Hepatocyte (in vitro differentiated cells): Measurements from ENCODE around the gene PTPN4. TPM values are rescaled to one million over a fixed set of nuclear protein-coding genes. Genes with fewer than 3 reads are reported as not detected.

Source experiments
- DNase-seq: peaks from one replicate; pipeline ENCODE4 v3.0.0-alpha.2; 2016; ENCODE audit warnings: low spot score
- H2AFZ ChIP-seq: fragments of 200-600 bp; sonication (generic); 2 replicates; pipeline ENCODE4 v1.6.0; 2016; ENCODE audit warnings: antibody characterized with exemption, mild to moderate bottlenecking
- H3K27ac ChIP-seq: fragments of 200-600 bp; sonication (generic); 2 replicates; pipeline ENCODE4 v1.5.1; 2016; ENCODE audit warnings: mild to moderate bottlenecking
- H3K27me3 ChIP-seq: fragments of 200-600 bp; sonication (generic); 2 replicates; pipeline ENCODE4 v1.6.1; 2016
- H3K36me3 ChIP-seq: fragments of 200-600 bp; sonication (generic); replicated peaks from 2 replicates; pipeline ENCODE4 v1.5.1; 2016; ENCODE audit warnings: low read depth; ENCODE audit not compliant: insufficient read depth
- H3K4me1 ChIP-seq: fragments of 200-600 bp; sonication (generic); 2 replicates; pipeline ENCODE4 v1.5.1; 2016; ENCODE audit warnings: mild to moderate bottlenecking, moderate library complexity; ENCODE audit not compliant: insufficient read depth
- H3K4me2 ChIP-seq: fragments of 200-600 bp; sonication (generic); 2 replicates; pipeline ENCODE4 v1.6.0; 2016
- H3K4me3 ChIP-seq: fragments of 200-600 bp; sonication (generic); 2 replicates; pipeline ENCODE4 v1.5.1; 2016; ENCODE audit warnings: mild to moderate bottlenecking
- H3K79me2 ChIP-seq: fragments of 200-600 bp; sonication (generic); 2 replicates; pipeline ENCODE4 v1.6.0; 2017; ENCODE audit warnings: mild to moderate bottlenecking
- H3K9me2 ChIP-seq: fragments of 200-600 bp; sonication (generic); replicated peaks from 2 replicates; pipeline ENCODE4 v1.6.0; 2017; ENCODE audit warnings: mild to moderate bottlenecking; ENCODE audit not compliant: insufficient read depth
- H3K9me3 ChIP-seq: fragments of 200-600 bp; sonication (generic); 2 replicates; pipeline ENCODE4 v1.5.1; 2016; ENCODE audit warnings: low read depth, mild to moderate bottlenecking
- H4K20me1 ChIP-seq: fragments of 200-600 bp; sonication (generic); 2 replicates; pipeline ENCODE4 v1.6.0; 2016; ENCODE audit warnings: mild to moderate bottlenecking; ENCODE audit not compliant: insufficient read depth, poor library complexity, severe bottlenecking
- CTCF ChIP-seq: fragments of 200-600 bp; sonication (generic); IDR thresholded peaks from 2 replicates; pipeline ENCODE4 v1.5.1; 2016; ENCODE audit warnings: antibody characterized with exemption, mild to moderate bottlenecking; ENCODE audit not compliant: poor library complexity
- EZH2 ChIP-seq: fragments of 200-600 bp; sonication (generic); IDR thresholded peaks from 2 replicates; pipeline ENCODE4 v1.6.1; 2016; ENCODE audit warnings: antibody characterized with exemption, mild to moderate bottlenecking, borderline replicate concordance
- EZH2phosphoT487 ChIP-seq: fragments of 200-600 bp; sonication (generic); IDR thresholded peaks from one replicate; pipeline ENCODE4 v1.6.1; 2018; ENCODE audit warnings: antibody characterized with exemption, mild to moderate bottlenecking, low read depth, moderate library complexity; ENCODE audit not compliant: unreplicated experiment, severe bottlenecking
- whole genome bisulfite sequencing: methylation state at CpG from one replicate; pipeline ENCODE4 v1.1.6; 2016; ENCODE audit warnings: low lambda C conversion rate; ENCODE audit errors: missing lambda C conversion rate; 5-methylcytosine and 5-hydroxymethylcytosine counted together
- polyA plus RNA-seq: library from polyadenylated mRNA; unstranded; fragments of >200 nt; fragmentation: Nextera tagmentation; extraction: Ambion mirVana; gene quantifications from 2 replicates; pipeline ENCODE4 v1.2.1, GENCODE V29; 2016
- total RNA-seq: library from RNA; depleted of rRNA; stranded (reverse); fragments of >200 nt; gene quantifications from 2 replicates; pipeline ENCODE4 v1.2.3, GENCODE V29; 2014

Gene PTPN4
- total and polyA plus RNA-seq, 2 experiments from 2014 or later: 9.2 to 15.5 TPM

- WGBS: 96% methylated on average over 1 of the region's 1 CpG
- TF ChIP-seq EZH2: no peak
- TF ChIP-seq CTCF: no peak
- no peak for TF ChIP-seq EZH2phosphoT487
- no peak overlapping the region for H3K4me3 ChIP-seq
- no peak overlapping the region for H3K4me2 ChIP-seq
- H2AFZ ChIP-seq: no peak overlapping the region
- peaks cover 6% of the 10 kb centered on the region for H4K20me1 ChIP-seq
- peaks cover 9% of the 10 kb centered on the region for H3K9me3 ChIP-seq
- no peaks in the 10 kb centered on the region for H3K4me1 ChIP-seq
- no peaks in the 10 kb centered on the region for H3K36me3 ChIP-seq
- no peaks in the 10 kb centered on the region for H3K9me2 ChIP-seq
- no peak overlapping the region for H3K27ac ChIP-seq
- DNase-seq: no peak
- peaks cover 93% of the 10 kb centered on the region for H3K79me2 ChIP-seq
- H3K27me3 ChIP-seq: no peaks in the 10 kb centered on the region
Observed at GRCh38 chr2:119786295-119786694, 26.6 kb downstream of the PTPN4 start.

GRCh38 chr2:119788752-119789151 lies 29.0 kb downstream of the PTPN4 start:
- Histone ChIP-seq H3K79me2 (peaks cover 91% of the 10 kb centered on the region), H3K4me1 (no peaks in the 10 kb centered on the region), H4K20me1 (no peaks in the 10 kb centered on the region), H3K27me3 (no peaks in the 10 kb centered on the region), H3K36me3 (no peaks in the 10 kb centered on the region), H3K9me3 (peaks cover 15% of the 10 kb centered on the region), H3K27ac (no peak overlapping the region), H3K4me3 (no peak overlapping the region), H2AFZ (no peak overlapping the region), H3K4me2 (no peak overlapping the region), H3K9me2 (no peaks in the 10 kb centered on the region)
- 91% methylated on average over 1 of the region's 1 CpG for WGBS
- no peak for DNase-seq
- TF ChIP-seq EZH2phosphoT487 (no peak), EZH2 (no peak), CTCF (no peak)

GRCh38 chr2:119790466-119790865 lies 30.7 kb downstream of the PTPN4 start:
- H3K4me2 ChIP-seq: no peak overlapping the region
- TF ChIP-seq CTCF: no peak
- TF ChIP-seq EZH2: no peak
- TF ChIP-seq EZH2phosphoT487: no peak
- no peak overlapping the region for H2AFZ ChIP-seq
- H3K9me3 ChIP-seq: peaks cover 15% of the 10 kb centered on the region
- no peaks in the 10 kb centered on the region for H4K20me1 ChIP-seq
- H3K36me3 ChIP-seq: no peaks in the 10 kb centered on the region
- no peak for DNase-seq
- no peaks in the 10 kb centered on the region for H3K27me3 ChIP-seq
- no peaks in the 10 kb centered on the region for H3K9me2 ChIP-seq
- peaks cover 92% of the 10 kb centered on the region for H3K79me2 ChIP-seq
- no peak overlapping the region for H3K27ac ChIP-seq
- no peaks in the 10 kb centered on the region for H3K4me1 ChIP-seq
- H3K4me3 ChIP-seq: no peak overlapping the region

GRCh38 chr2:119792907-119793312 lies 33.2 kb downstream of the PTPN4 start:
- Histone ChIP-seq H3K79me2 (peaks cover 88% of the 10 kb centered on the region), H3K36me3 (no peaks in the 10 kb centered on the region), H3K9me3 (peaks cover 15% of the 10 kb centered on the region), H3K4me1 (no peaks in the 10 kb centered on the region), H3K4me3 (no peak overlapping the region), H3K4me2 (no peak overlapping the region), H3K9me2 (no peaks in the 10 kb centered on the region), H2AFZ (no peak overlapping the region), H3K27ac (no peak overlapping the region), H4K20me1 (peaks cover 4% of the 10 kb centered on the region), H3K27me3 (no peaks in the 10 kb centered on the region)
- no peak for TF ChIP-seq CTCF
- TF ChIP-seq EZH2: no peak
- TF ChIP-seq EZH2phosphoT487: no peak
- DNase-seq: no peak
- WGBS: 91% methylated on average over 8 of the region's 8 CpGs
